ENCODE data around the gene JPH3.

DNA sequence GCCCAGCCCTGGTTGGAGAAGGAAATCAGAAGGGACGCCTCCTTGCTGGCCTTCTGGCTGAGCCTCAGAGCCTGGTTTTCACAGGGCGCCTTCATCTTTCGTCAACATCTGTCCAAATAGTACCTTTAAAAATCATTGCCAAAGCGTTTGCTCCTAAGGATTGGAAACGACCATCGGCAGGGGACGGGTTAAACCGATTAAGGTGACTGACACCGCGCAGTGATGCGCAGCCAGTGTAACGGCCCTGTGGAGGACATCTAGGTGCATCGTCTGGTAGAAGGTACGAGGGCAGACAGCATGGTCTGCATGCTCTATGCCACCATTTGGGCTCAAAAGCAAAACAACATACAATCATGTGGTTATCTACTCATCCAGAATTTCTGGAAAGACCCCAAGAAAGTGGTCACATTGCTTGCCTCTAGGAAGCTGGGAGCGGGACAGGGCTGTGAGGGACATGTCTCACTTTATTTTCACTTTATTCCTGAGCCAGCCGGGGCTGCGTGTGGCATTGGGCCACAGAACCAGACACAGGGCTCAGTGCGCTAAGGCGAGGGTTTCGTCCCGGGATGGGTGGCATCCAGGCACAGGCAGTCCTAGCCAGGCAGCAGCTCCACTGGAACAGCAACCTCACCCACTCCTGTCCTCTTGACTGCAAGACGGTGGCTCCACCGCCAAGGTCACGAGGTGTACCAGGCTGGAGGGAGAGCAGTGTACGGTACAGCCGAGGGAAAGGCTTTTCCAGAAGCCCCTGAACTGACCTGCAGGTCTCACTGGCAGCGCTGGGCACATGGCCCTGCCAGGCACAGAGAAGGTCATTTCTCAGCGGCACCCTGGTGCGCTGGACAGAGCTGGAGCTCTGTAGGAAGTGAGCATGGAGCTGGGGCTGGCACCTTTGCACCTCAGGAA is 40.9 kb upstream of the JPH3 start:
- TF ChIP-seq, protein P1, sequence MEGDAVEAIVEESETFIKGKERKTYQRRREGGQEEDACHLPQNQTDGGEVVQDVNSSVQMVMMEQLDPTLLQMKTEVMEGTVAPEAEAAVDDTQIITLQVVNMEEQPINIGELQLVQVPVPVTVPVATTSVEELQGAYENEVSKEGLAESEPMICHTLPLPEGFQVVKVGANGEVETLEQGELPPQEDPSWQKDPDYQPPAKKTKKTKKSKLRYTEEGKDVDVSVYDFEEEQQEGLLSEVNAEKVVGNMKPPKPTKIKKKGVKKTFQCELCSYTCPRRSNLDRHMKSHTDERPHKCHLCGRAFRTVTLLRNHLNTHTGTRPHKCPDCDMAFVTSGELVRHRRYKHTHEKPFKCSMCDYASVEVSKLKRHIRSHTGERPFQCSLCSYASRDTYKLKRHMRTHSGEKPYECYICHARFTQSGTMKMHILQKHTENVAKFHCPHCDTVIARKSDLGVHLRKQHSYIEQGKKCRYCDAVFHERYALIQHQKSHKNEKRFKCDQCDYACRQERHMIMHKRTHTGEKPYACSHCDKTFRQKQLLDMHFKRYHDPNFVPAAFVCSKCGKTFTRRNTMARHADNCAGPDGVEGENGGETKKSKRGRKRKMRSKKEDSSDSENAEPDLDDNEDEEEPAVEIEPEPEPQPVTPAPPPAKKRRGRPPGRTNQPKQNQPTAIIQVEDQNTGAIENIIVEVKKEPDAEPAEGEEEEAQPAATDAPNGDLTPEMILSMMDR (IDR thresholded peaks at IDR 0.05): no peak
- no peak for TF ChIP-seq POLR2A (IDR thresholded peaks at IDR 0.05)

Measured in tibial nerve (tissue), 3 donors.